HepG2 (cell line): Measurements from ENCODE around the gene PTGDR. TPM values are rescaled to one million over a fixed set of nuclear protein-coding genes. Genes with fewer than 3 reads are reported as not detected.
A peak's percentile ranks its signal among the peaks of the same experiment; 100 is the strongest.

Source experiments
- ATF1 ChIP-seq: IDR thresholded peaks from 2 replicates; pipeline ENCODE4 v1.6.1; 2016; ENCODE audit warnings: mild to moderate bottlenecking, control low read depth
- CENPT ChIP-seq: sonication (generic); formaldehyde crosslinking; IDR thresholded peaks from 2 replicates; pipeline ENCODE4 v1.8.0; 2022; ENCODE audit warnings: low read depth, mild to moderate bottlenecking, moderate library complexity, missing genetic modification reagents
- FOXA1 ChIP-seq, 2 experiments: fragments of 450-650 bp in 1 of 2; sonication (generic) in 1 of 2; formaldehyde crosslinking in 1 of 2; IDR thresholded peaks; 2 replicates each; pipeline versions ENCODE4 v1.4.0 to v1.6.1; 2016 to 2020; ENCODE audit warnings: missing genetic modification reagents in 1 of 2
- IKZF1 ChIP-seq: fragments of 450-650 bp; IDR thresholded peaks from 2 replicates; pipeline ENCODE4 v1.7.1; 2016
- KLF15 ChIP-seq: sonication (generic); formaldehyde crosslinking; IDR thresholded peaks from 2 replicates; pipeline ENCODE4 v1.8.1; 2023; ENCODE audit warnings: borderline replicate concordance, mild to moderate bottlenecking, inconsistent platforms, missing genetic modification reagents, mixed read lengths
- MYC ChIP-seq: sonication (generic); formaldehyde crosslinking; IDR thresholded peaks from 2 replicates; pipeline ENCODE4 v1.9.0; 2021; ENCODE audit warnings: missing genetic modification reagents, borderline replicate concordance
- SOX5 ChIP-seq: IDR thresholded peaks from 2 replicates; pipeline ENCODE4 v1.6.1; 2016; ENCODE audit warnings: borderline replicate concordance
- ZBTB20 ChIP-seq: sonication (generic); formaldehyde crosslinking; IDR thresholded peaks from 2 replicates; pipeline ENCODE4 v1.8.1; 2023; ENCODE audit warnings: missing genetic modification reagents, low read depth, mild to moderate bottlenecking, borderline replicate concordance
- ZFP36L2 ChIP-seq: sonication (generic); formaldehyde crosslinking; IDR thresholded peaks from 2 replicates; pipeline ENCODE4 v1.4.0; 2020; ENCODE audit warnings: missing genetic modification reagents
- ZNF12 ChIP-seq: sonication (generic); formaldehyde crosslinking; IDR thresholded peaks from 2 replicates; pipeline ENCODE4 v1.5.0; 2020; ENCODE audit warnings: missing genetic modification reagents
- ZNF225 ChIP-seq: sonication (generic); formaldehyde crosslinking; IDR thresholded peaks from 2 replicates; pipeline ENCODE4 v1.4.0; 2020; ENCODE audit warnings: mild to moderate bottlenecking, missing genetic modification reagents
- ZNF264 ChIP-seq: sonication (generic); formaldehyde crosslinking; IDR thresholded peaks from 2 replicates; pipeline ENCODE4 v1.4.0; 2020; ENCODE audit warnings: missing genetic modification reagents
- ZNF317 ChIP-seq: sonication (generic); formaldehyde crosslinking; IDR thresholded peaks from 2 replicates; pipeline ENCODE4 v1.5.0; 2020; ENCODE audit warnings: mild to moderate bottlenecking, missing genetic modification reagents
- ZNF776 ChIP-seq: sonication (generic); formaldehyde crosslinking; IDR thresholded peaks from 2 replicates; pipeline ENCODE4 v1.4.0; 2020; ENCODE audit warnings: mild to moderate bottlenecking, missing genetic modification reagents
- polyA plus RNA-seq, 8 experiments: library from polyadenylated mRNA; depleted of rRNA in 3 of 8; stranded (reverse) in 7 of 8; unstranded in 1 of 8; fragments of >200 nt; fragmentation: Illumina TruSeq in 4 of 8; extraction: Trizol in 4 of 8; gene quantifications; 2 replicates each; pipeline versions ENCODE4 v1.2.1 to v1.2.3, GENCODE V29; 2011 to 2016; ENCODE audit warnings: low read depth in 4 of 8, missing spikeins in 1 of 8, mixed read lengths in 1 of 8; ENCODE audit not compliant: insufficient read depth in 1 of 8
- total RNA-seq, 5 experiments: library from RNA; depleted of rRNA; stranded (reverse); fragments of >200 nt; fragmentation: Illumina TruSeq; extraction: Trizol; gene quantifications; 2 replicates each; pipeline ENCODE4 v1.2.3, GENCODE V29; 2016; ENCODE audit warnings: low read depth in 1 of 5
- TF ChIP-seq, protein P1 (sequence below): sonication (generic); formaldehyde crosslinking; IDR thresholded peaks from 2 replicates; pipeline ENCODE4 v1.5.0; 2020; ENCODE audit warnings: missing genetic modification reagents
- TF ChIP-seq, protein P2 (sequence below): sonication (generic); formaldehyde crosslinking; IDR thresholded peaks from 2 replicates; pipeline ENCODE4 v1.5.0; 2020; ENCODE audit warnings: mild to moderate bottlenecking, missing genetic modification reagents
- TF ChIP-seq, protein P3 (sequence below): sonication (generic); formaldehyde crosslinking; IDR thresholded peaks from 2 replicates; pipeline ENCODE4 v1.4.0; 2020; ENCODE audit warnings: mild to moderate bottlenecking, missing genetic modification reagents
- TF ChIP-seq, protein P4 (sequence below): sonication (generic); formaldehyde crosslinking; IDR thresholded peaks from 2 replicates; pipeline ENCODE4 v1.9.0; 2021; ENCODE audit warnings: mild to moderate bottlenecking, missing genetic modification reagents

PTGDR gene
- total and polyA plus RNA-seq, 2 of the 13 experiments (the other 11 are each of a cell fraction or from before 2014, with no cell fraction given), result not detected

DNA sequence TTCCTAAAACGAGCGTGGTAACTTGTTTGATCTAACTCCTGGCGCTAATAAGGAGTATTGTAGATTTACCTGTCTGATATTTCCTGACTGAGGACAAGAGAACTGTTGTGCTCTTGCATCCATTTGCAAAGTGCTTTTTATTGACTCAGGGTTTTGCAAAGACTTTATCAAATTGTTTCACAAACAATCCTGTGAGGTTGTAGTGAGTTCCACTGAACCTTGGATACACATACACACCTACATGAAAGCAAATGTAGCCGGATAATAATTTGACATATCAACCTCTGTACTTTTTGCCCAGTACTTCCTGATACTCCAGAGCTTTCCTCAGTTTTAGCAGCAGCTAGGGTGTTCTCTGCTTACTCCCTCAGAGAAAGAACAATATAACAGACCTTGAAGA lies 39.9 kb downstream of the PTGDR start (continued):
- no peak for TF ChIP-seq KLF15
- TF ChIP-seq MYC (CRISPR knock-in tag), result no peak
- no peak for TF ChIP-seq ATF1 (CRISPR knock-in tag)
- TF ChIP-seq, protein P1, sequence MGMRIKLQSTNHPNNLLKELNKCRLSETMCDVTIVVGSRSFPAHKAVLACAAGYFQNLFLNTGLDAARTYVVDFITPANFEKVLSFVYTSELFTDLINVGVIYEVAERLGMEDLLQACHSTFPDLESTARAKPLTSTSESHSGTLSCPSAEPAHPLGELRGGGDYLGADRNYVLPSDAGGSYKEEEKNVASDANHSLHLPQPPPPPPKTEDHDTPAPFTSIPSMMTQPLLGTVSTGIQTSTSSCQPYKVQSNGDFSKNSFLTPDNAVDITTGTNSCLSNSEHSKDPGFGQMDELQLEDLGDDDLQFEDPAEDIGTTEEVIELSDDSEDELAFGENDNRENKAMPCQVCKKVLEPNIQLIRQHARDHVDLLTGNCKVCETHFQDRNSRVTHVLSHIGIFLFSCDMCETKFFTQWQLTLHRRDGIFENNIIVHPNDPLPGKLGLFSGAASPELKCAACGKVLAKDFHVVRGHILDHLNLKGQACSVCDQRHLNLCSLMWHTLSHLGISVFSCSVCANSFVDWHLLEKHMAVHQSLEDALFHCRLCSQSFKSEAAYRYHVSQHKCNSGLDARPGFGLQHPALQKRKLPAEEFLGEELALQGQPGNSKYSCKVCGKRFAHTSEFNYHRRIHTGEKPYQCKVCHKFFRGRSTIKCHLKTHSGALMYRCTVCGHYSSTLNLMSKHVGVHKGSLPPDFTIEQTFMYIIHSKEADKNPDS (CRISPR knock-in tag), result peak; percentile 47; the same call in 1 of the 2 replicates
- TF ChIP-seq, protein P2, sequence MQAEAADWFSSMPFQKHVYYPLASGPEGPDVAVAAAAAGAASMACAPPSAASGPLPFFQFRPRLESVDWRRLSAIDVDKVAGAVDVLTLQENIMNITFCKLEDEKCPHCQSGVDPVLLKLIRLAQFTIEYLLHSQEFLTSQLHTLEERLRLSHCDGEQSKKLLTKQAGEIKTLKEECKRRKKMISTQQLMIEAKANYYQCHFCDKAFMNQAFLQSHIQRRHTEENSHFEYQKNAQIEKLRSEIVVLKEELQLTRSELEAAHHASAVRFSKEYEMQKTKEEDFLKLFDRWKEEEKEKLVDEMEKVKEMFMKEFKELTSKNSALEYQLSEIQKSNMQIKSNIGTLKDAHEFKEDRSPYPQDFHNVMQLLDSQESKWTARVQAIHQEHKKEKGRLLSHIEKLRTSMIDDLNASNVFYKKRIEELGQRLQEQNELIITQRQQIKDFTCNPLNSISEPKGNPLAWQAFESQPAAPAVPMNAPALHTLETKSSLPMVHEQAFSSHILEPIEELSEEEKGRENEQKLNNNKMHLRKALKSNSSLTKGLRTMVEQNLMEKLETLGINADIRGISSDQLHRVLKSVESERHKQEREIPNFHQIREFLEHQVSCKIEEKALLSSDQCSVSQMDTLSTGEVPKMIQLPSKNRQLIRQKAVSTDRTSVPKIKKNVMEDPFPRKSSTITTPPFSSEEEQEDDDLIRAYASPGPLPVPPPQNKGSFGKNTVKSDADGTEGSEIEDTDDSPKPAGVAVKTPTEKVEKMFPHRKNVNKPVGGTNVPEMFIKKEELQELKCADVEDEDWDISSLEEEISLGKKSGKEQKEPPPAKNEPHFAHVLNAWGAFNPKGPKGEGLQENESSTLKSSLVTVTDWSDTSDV (CRISPR knock-in tag), result no peak
- no peak for TF ChIP-seq ZNF317 (CRISPR knock-in tag)
- TF ChIP-seq ZNF12 (CRISPR knock-in tag), result no peak
- TF ChIP-seq CENPT (CRISPR knock-in tag), result no peak
- no peak for TF ChIP-seq ZBTB20 (CRISPR knock-in tag)
- TF ChIP-seq, protein P3, sequence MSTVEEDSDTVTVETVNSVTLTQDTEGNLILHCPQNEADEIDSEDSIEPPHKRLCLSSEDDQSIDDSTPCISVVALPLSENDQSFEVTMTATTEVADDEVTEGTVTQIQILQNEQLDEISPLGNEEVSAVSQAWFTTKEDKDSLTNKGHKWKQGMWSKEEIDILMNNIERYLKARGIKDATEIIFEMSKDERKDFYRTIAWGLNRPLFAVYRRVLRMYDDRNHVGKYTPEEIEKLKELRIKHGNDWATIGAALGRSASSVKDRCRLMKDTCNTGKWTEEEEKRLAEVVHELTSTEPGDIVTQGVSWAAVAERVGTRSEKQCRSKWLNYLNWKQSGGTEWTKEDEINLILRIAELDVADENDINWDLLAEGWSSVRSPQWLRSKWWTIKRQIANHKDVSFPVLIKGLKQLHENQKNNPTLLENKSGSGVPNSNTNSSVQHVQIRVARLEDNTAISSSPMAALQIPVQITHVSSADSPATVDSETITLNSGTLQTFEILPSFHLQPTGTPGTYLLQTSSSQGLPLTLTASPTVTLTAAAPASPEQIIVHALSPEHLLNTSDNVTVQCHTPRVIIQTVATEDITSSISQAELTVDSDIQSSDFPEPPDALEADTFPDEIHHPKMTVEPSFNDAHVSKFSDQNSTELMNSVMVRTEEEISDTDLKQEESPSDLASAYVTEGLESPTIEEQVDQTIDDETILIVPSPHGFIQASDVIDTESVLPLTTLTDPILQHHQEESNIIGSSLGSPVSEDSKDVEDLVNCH, result no peak
- TF ChIP-seq SOX5 (CRISPR knock-in tag), result peak; percentile 52; the same call in 1 of the 2 replicates
- TF ChIP-seq, protein P4, sequence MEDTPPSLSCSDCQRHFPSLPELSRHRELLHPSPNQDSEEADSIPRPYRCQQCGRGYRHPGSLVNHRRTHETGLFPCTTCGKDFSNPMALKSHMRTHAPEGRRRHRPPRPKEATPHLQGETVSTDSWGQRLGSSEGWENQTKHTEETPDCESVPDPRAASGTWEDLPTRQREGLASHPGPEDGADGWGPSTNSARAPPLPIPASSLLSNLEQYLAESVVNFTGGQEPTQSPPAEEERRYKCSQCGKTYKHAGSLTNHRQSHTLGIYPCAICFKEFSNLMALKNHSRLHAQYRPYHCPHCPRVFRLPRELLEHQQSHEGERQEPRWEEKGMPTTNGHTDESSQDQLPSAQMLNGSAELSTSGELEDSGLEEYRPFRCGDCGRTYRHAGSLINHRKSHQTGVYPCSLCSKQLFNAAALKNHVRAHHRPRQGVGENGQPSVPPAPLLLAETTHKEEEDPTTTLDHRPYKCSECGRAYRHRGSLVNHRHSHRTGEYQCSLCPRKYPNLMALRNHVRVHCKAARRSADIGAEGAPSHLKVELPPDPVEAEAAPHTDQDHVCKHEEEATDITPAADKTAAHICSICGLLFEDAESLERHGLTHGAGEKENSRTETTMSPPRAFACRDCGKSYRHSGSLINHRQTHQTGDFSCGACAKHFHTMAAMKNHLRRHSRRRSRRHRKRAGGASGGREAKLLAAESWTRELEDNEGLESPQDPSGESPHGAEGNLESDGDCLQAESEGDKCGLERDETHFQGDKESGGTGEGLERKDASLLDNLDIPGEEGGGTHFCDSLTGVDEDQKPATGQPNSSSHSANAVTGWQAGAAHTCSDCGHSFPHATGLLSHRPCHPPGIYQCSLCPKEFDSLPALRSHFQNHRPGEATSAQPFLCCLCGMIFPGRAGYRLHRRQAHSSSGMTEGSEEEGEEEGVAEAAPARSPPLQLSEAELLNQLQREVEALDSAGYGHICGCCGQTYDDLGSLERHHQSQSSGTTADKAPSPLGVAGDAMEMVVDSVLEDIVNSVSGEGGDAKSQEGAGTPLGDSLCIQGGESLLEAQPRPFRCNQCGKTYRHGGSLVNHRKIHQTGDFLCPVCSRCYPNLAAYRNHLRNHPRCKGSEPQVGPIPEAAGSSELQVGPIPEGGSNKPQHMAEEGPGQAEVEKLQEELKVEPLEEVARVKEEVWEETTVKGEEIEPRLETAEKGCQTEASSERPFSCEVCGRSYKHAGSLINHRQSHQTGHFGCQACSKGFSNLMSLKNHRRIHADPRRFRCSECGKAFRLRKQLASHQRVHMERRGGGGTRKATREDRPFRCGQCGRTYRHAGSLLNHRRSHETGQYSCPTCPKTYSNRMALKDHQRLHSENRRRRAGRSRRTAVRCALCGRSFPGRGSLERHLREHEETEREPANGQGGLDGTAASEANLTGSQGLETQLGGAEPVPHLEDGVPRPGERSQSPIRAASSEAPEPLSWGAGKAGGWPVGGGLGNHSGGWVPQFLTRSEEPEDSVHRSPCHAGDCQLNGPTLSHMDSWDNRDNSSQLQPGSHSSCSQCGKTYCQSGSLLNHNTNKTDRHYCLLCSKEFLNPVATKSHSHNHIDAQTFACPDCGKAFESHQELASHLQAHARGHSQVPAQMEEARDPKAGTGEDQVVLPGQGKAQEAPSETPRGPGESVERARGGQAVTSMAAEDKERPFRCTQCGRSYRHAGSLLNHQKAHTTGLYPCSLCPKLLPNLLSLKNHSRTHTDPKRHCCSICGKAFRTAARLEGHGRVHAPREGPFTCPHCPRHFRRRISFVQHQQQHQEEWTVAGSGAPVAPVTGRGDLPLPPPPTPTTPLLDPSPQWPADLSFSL (CRISPR knock-in tag), result no peak
- no peak for TF ChIP-seq ZNF264
- no peak for TF ChIP-seq FOXA1 (IDR thresholded peaks at IDR 0.05)
- TF ChIP-seq FOXA1 (CRISPR knock-in tag; IDR thresholded peaks at IDR 0.05), result peak; percentile 20; the same call in 1 of the 2 replicates
- no peak for TF ChIP-seq ZNF776 (CRISPR knock-in tag)
- no peak for TF ChIP-seq IKZF1
- TF ChIP-seq ZNF225, result no peak
- TF ChIP-seq ZFP36L2 (CRISPR knock-in tag), result no peak
